ENCODE results near the gene SUGCT.

DNA sequence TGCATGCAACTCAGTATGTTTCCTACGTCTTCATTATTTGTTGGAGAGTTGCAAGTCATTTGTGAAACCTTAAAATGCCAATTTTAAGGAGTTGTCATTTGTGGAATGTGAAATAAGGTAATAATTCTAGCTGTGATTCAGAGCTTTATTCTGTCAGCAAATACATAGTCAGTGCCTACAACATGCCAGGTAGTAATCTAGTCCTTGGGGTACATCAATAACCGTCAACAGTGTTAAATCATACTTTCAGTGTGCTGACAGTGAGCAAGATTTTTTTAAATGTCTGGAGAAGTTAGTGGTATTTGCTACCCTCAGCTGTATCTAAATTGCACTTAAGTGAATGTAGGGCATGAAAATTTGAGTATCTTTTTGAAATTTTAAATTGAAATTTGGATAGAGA lies 37.1 kb upstream of the SUGCT start:
- TF ChIP-seq, protein P1, sequence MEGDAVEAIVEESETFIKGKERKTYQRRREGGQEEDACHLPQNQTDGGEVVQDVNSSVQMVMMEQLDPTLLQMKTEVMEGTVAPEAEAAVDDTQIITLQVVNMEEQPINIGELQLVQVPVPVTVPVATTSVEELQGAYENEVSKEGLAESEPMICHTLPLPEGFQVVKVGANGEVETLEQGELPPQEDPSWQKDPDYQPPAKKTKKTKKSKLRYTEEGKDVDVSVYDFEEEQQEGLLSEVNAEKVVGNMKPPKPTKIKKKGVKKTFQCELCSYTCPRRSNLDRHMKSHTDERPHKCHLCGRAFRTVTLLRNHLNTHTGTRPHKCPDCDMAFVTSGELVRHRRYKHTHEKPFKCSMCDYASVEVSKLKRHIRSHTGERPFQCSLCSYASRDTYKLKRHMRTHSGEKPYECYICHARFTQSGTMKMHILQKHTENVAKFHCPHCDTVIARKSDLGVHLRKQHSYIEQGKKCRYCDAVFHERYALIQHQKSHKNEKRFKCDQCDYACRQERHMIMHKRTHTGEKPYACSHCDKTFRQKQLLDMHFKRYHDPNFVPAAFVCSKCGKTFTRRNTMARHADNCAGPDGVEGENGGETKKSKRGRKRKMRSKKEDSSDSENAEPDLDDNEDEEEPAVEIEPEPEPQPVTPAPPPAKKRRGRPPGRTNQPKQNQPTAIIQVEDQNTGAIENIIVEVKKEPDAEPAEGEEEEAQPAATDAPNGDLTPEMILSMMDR (IDR thresholded peaks at IDR 0.05 in 2 of 3, conservative IDR thresholded peaks at IDR 0.05 in 1 of 3; ENCODE audit: insufficient read depth in 2 of 3, low read depth in 1 of 3, low read length in 3 of 3) = no peak
- TF ChIP-seq ZNF146 (CRISPR knock-in tag; IDR thresholded peaks at IDR 0.05; ENCODE audit: unreplicated experiment) (no peak), POLR2A (conservative IDR thresholded peaks at IDR 0.05) (no peak), CEBPB (tag; IDR thresholded peaks at IDR 0.05) (no peak), SMARCC2 (IDR thresholded peaks at IDR 0.05; ENCODE audit: low read depth) (no peak), CBFB (CRISPR knock-in tag; IDR thresholded peaks at IDR 0.05) (no peak), POLR2AphosphoS5 (IDR thresholded peaks at IDR 0.05; ENCODE audit: control insufficient read depth, insufficient read depth, low read depth, low read length) (no peak)
- TF ChIP-seq, protein P2, sequence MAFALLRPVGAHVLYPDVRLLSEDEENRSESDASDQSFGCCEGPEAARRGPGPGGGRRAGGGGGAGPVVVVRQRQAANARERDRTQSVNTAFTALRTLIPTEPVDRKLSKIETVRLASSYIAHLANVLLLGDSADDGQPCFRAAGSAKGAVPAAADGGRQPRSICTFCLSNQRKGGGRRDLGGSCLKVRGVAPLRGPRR (CRISPR knock-in tag; IDR thresholded peaks at IDR 0.05) = no peak
- TF ChIP-seq, protein P3, sequence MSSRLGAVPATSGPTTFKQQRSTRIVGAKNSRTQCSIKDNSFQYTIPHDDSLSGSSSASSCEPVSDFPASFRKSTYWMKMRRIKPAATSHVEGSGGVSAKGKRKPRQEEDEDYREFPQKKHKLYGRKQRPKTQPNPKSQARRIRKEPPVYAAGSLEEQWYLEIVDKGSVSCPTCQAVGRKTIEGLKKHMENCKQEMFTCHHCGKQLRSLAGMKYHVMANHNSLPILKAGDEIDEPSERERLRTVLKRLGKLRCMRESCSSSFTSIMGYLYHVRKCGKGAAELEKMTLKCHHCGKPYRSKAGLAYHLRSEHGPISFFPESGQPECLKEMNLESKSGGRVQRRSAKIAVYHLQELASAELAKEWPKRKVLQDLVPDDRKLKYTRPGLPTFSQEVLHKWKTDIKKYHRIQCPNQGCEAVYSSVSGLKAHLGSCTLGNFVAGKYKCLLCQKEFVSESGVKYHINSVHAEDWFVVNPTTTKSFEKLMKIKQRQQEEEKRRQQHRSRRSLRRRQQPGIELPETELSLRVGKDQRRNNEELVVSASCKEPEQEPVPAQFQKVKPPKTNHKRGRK (tag; IDR thresholded peaks at IDR 0.05) = no peak

Measured in K562 (cell line).